ENCODE results near the gene KLRC2. TPM values are rescaled to one million over a fixed set of nuclear protein-coding genes. Genes with fewer than 3 reads are reported as not detected.
"Not testable (repeated sequence)": the region's sequence is repeated elsewhere in the genome, so short reads cannot be mapped to it uniquely, and the experiment has no call there.

The KLRC2 gene
- total RNA-seq, 1 experiment from 2014 or later: not detected

GRCh38 chr12:10397296-10397695, 38.5 kb downstream of the KLRC2 start:
- no TSS peak for BruUV-seq (replicated peaks)
- peak overlapping the region; percentile 60 for H3K4me3 ChIP-seq (ENCODE audit: low read length)
- CTCF ChIA-PET: interaction anchor here (0.6 to 1.8 kb wide), 2 partner anchors 30 to 221 kb away, joined by 5 to 6 read pairs; no protein-coding TSS in a partner anchor
- H3F3A ChIP-seq (ENCODE audit: low read length, unreplicated experiment): no peaks in the 10 kb centered on the region
- no peaks in the 10 kb centered on the region for H3K27me3 ChIP-seq (ENCODE audit: low read length)
- H3K9me3 ChIP-seq (ENCODE audit: low read length): no peaks in the 10 kb centered on the region
- peaks cover 50% of the 10 kb centered on the region for H3K4me1 ChIP-seq (ENCODE audit: insufficient read depth, low read length)
- no peaks in the 10 kb centered on the region for H3K9me2 ChIP-seq (replicated peaks; ENCODE audit: low read length)
- POLR2A ChIA-PET (ENCODE audit: unreplicated experiment): interaction anchor here (0.6 kb wide), 1 partner anchor 23 kb away, joined by 5 read pairs; the partner anchor contains the start of gene KLRC3
- intact Hi-C loops (cut with micrococcal nuclease): no loop called here
- H3K36me3 ChIP-seq (ENCODE audit: low read depth, low read length): no peaks in the 10 kb centered on the region
- no peak overlapping the region for H3K9ac ChIP-seq (ENCODE audit: low read length)
- no peak overlapping the region for H2AFZ ChIP-seq (ENCODE audit: low read length)
- no peaks in the 10 kb centered on the region for H3K79me2 ChIP-seq (ENCODE audit: low read length)
- H4K20me1 ChIP-seq (ENCODE audit: low read length): no peaks in the 10 kb centered on the region
- H3K4me2 ChIP-seq (ENCODE audit: low read length): peak overlapping the region; percentile 79
- TF ChIP-seq, protein P1, sequence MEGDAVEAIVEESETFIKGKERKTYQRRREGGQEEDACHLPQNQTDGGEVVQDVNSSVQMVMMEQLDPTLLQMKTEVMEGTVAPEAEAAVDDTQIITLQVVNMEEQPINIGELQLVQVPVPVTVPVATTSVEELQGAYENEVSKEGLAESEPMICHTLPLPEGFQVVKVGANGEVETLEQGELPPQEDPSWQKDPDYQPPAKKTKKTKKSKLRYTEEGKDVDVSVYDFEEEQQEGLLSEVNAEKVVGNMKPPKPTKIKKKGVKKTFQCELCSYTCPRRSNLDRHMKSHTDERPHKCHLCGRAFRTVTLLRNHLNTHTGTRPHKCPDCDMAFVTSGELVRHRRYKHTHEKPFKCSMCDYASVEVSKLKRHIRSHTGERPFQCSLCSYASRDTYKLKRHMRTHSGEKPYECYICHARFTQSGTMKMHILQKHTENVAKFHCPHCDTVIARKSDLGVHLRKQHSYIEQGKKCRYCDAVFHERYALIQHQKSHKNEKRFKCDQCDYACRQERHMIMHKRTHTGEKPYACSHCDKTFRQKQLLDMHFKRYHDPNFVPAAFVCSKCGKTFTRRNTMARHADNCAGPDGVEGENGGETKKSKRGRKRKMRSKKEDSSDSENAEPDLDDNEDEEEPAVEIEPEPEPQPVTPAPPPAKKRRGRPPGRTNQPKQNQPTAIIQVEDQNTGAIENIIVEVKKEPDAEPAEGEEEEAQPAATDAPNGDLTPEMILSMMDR (conservative IDR thresholded peaks at IDR 0.05; ENCODE audit: low read depth, low read length): no peak
- no peak for TF ChIP-seq EZH2phosphoT487 (IDR thresholded peaks at IDR 0.05; ENCODE audit: borderline replicate concordance, low read length)
- no peak for TF ChIP-seq EZH2 (IDR thresholded peaks at IDR 0.05; ENCODE audit: low read length, unreplicated experiment)
- ATAC-seq (no peak), DNase-seq (peak; percentile 19)
- no peak overlapping the region for H3K27ac ChIP-seq (ENCODE audit: low read length)

DNA sequence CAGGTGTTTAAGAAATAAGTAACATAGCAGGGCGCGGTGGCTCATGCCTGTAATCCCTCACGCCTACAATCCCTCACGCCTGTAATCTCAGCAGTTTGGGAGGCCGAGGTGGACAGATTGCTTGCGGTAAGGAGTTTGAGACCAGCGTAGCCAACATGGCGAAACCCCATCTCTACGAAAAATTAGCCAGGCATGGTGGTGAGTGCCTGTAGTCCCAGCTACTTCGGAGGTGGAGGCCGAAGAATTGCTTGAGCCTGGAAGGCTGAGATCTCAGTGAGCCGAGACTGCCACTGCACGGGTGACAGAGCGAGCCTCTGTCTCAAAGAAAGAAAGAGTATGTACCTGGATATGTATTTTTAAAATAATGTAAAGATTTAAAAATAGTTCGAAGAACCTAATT, 39.6 kb downstream of the KLRC2 start:
- POLR2A ChIA-PET (ENCODE audit: unreplicated experiment); H3K36me3 ChIP-seq (ENCODE audit: low read depth, low read length); H4K20me1 ChIP-seq (ENCODE audit: low read length); intact Hi-C loops (cut with micrococcal nuclease); H3K9me3 ChIP-seq (ENCODE audit: low read length); H3F3A ChIP-seq (ENCODE audit: low read length, unreplicated experiment); H3K79me2 ChIP-seq (ENCODE audit: low read length); H3K9me2 ChIP-seq (replicated peaks; ENCODE audit: low read length); DNase-seq; H3K27me3 ChIP-seq (ENCODE audit: low read length): not testable (repeated sequence)
- CTCF ChIA-PET: interaction anchor here (1.1 to 1.2 kb wide), 2 partner anchors 30 to 31 kb away, joined by 4 read pairs; no protein-coding TSS in a partner anchor
- Histone ChIP-seq H3K4me3 (ENCODE audit: low read length) (peak overlapping the region; percentile 60), H3K4me1 (ENCODE audit: insufficient read depth, low read length) (peaks cover 56% of the 10 kb centered on the region), H3K27ac (ENCODE audit: low read length) (peak overlapping the region; percentile 80), H3K9ac (ENCODE audit: low read length) (peak overlapping the region; percentile 73), H3K4me2 (ENCODE audit: low read length) (peak overlapping the region; percentile 79), H2AFZ (ENCODE audit: low read length) (peak overlapping the region; percentile 71)
- BruUV-seq (replicated peaks): TSS peak; percentile 91
- ATAC-seq: peak; percentile 46

DNA sequence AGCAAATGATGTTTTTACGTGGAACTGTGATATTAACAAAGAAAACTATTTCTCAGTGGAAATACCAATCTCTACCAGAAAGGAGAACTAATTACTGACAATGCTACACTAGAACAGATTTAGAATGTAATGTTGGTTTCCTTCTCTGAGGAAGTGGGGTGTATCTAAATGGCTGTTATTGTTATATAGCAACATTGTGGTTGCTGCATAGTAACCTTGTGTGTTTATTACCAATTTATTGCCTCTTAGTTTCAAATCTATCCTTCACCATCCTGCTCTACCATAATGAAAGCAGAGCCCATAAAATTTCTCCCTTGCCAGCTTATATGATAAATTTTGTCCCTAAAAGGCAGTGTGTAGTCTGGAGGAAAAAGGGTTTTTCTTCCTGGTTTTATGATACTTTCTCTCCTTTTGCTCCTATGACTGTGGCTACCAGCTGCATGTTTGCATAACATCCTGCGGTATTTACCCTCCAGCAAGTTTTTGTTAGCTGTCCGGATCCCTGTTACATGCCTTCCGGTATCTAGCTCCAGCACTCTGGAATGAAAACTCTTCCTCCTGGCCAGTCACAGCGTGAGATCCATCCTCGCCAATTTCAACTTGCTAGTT, 40.3 kb downstream of the KLRC2 start:
- H3K36me3 ChIP-seq (ENCODE audit: low read depth, low read length): no peaks in the 10 kb centered on the region
- H3K9me2 ChIP-seq (replicated peaks; ENCODE audit: low read length): no peaks in the 10 kb centered on the region
- H3K4me3 ChIP-seq (ENCODE audit: low read length): peak overlapping the region; percentile 60; the same call in 1 of the 2 replicates
- DNase-seq: peak; percentile 92
- no peak overlapping the region for H2AFZ ChIP-seq (ENCODE audit: low read length)
- peak overlapping the region; percentile 80 for H3K27ac ChIP-seq (ENCODE audit: low read length)
- ChIA-PET POLR2A (ENCODE audit: unreplicated experiment) (no interaction called here), CTCF (interaction anchor here (1.1 to 1.2 kb wide), 2 partner anchors 29 to 30 kb away, joined by 4 read pairs; no protein-coding TSS in a partner anchor)
- no peaks in the 10 kb centered on the region for H3K79me2 ChIP-seq (ENCODE audit: low read length)
- H3K9ac ChIP-seq (ENCODE audit: low read length): peak overlapping the region; percentile 73
- TF ChIP-seq EZH2phosphoT487 (IDR thresholded peaks at IDR 0.05; ENCODE audit: borderline replicate concordance, low read length): no peak
- TF ChIP-seq, protein P1 (conservative IDR thresholded peaks at IDR 0.05; ENCODE audit: low read depth, low read length): no peak
- no peak for TF ChIP-seq EZH2 (IDR thresholded peaks at IDR 0.05; ENCODE audit: low read length, unreplicated experiment)
- peaks cover 56% of the 10 kb centered on the region for H3K4me1 ChIP-seq (ENCODE audit: insufficient read depth, low read length)
- H3K4me2 ChIP-seq (ENCODE audit: low read length): peak overlapping the region; percentile 79
- intact Hi-C loops (cut with micrococcal nuclease): loop anchor here (2.0 kb wide), 1 partner anchor 31 kb away; no protein-coding TSS in a partner anchor
- no peaks in the 10 kb centered on the region for H4K20me1 ChIP-seq (ENCODE audit: low read length)
- no peaks in the 10 kb centered on the region for H3F3A ChIP-seq (ENCODE audit: low read length, unreplicated experiment)
- ATAC-seq: peak; percentile 84
- no peaks in the 10 kb centered on the region for H3K9me3 ChIP-seq (ENCODE audit: low read length)
- no peaks in the 10 kb centered on the region for H3K27me3 ChIP-seq (ENCODE audit: low read length)
- BruUV-seq (replicated peaks): no TSS peak

DNA sequence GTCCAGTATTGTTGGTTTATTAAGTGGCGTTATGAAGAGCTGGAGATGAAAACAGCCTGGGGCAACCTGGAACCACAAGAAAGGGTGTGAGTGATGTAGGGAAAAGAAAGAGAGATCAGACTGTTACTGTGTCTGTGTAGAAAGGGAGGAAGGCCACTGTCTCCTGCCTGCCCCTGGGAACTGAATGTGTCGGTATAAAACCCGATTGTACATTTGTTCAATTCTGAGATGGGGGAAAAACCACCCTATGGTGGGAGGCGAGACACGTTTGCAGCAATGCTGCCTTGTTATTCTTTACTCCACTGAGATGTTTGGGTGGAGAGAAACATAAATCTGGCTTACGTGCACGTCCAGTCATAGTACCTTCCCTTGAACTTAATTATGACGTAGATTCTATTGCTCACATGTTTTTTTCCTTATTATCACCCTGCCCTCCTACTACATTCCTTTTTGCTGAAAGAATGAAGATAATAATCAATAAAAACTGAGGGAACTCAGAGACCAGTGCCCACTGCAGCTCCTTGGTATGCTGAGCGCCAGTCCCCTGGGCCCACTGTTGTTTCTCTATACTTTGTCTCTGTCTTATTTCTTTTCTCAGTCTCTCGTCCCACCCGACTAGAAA, 41.2 kb downstream of the KLRC2 start:
- Histone ChIP-seq H3K4me2 (ENCODE audit: low read length) (peak overlapping the region; percentile 79), H3K4me1 (ENCODE audit: insufficient read depth, low read length) (peaks cover 56% of the 10 kb centered on the region), H3K27ac (ENCODE audit: low read length) (peak overlapping the region; percentile 80)
- H3K79me2 ChIP-seq (ENCODE audit: low read length); ATAC-seq; H3K9me2 ChIP-seq (replicated peaks; ENCODE audit: low read length); H3K4me3 ChIP-seq (ENCODE audit: low read length); H4K20me1 ChIP-seq (ENCODE audit: low read length); POLR2A ChIA-PET (ENCODE audit: unreplicated experiment); H3K27me3 ChIP-seq (ENCODE audit: low read length); H3K36me3 ChIP-seq (ENCODE audit: low read depth, low read length); H3F3A ChIP-seq (ENCODE audit: low read length, unreplicated experiment); BruUV-seq (replicated peaks); CTCF ChIA-PET; H3K9me3 ChIP-seq (ENCODE audit: low read length); H2AFZ ChIP-seq (ENCODE audit: low read length); H3K9ac ChIP-seq (ENCODE audit: low read length): not testable (repeated sequence)
- intact Hi-C loops (cut with micrococcal nuclease): loop anchor here (2.0 kb wide), 1 partner anchor 30 kb away; no protein-coding TSS in a partner anchor
- peak; percentile 25 for DNase-seq
